ENCODE results near the gene C15orf39.

C15orf39 gene

GRCh38 chr15:75194397-75194796 lies 7.3 kb upstream of the C15orf39 start:
- no peaks in the 10 kb centered on the region for H3K9me3 Mint-ChIP-seq
- peaks cover 0 to 14% of the 10 kb centered on the region in 2 donors for H3K27me3 Mint-ChIP-seq
- no peak overlapping the region for H3K4me3 Mint-ChIP-seq
- no peak for ATAC-seq (replicated peaks)
- no peak for DNase-seq
- H3K36me3 Mint-ChIP-seq (ENCODE audit: insufficient read depth), result peaks cover 7% of the 10 kb centered on the region
- H3K27ac Mint-ChIP-seq, result no peak overlapping the region
- peaks cover 0 to 6% of the 10 kb centered on the region in 2 donors for H3K4me1 Mint-ChIP-seq (ENCODE audit: low read depth in 2 of 2)

- Mint-ChIP-seq H3K27me3 (peaks cover 0 to 14% of the 10 kb centered on the region in 2 donors), H3K4me3 (no peak overlapping the region), H3K36me3 (ENCODE audit: insufficient read depth) (peaks cover 7% of the 10 kb centered on the region), H3K4me1 (ENCODE audit: low read depth in 2 of 2) (peaks cover 0 to 6% of the 10 kb centered on the region in 2 donors), H3K9me3 (no peaks in the 10 kb centered on the region), H3K27ac (no peak overlapping the region)
- DNase-seq (no peak), ATAC-seq (replicated peaks) (no peak)
Measured at GRCh38 chr15:75195122-75195765, 6.4 kb upstream of the C15orf39 start.

DNA sequence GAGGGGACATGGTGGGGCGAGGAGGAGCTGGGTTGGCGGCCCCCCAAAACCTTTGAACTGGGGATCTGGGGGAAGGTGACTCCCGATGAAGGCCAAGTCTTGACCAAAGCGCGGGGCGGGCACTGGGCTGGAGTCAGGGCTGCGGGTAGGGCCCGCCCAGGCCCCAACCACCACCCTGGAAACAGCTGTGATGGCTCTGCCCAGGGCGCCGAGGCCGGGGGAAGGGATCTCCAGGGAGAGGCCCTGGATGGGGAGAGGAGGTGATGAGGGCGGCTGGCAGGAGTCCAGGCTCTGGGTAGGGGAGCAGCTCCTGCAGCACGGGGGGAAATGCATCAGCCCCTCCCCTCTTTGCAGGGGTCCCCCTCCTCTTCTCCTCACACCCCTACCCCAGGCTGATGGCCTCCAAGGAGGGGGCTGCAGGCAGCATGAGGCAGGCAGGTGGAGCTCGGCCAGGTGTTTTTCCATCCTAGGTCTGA lies 5.9 kb upstream of the C15orf39 start:
- Mint-ChIP-seq H3K27me3 (peaks cover 0 to 14% of the 10 kb centered on the region in 2 donors), H3K9me3 (no peaks in the 10 kb centered on the region), H3K36me3 (ENCODE audit: insufficient read depth) (peaks cover 7% of the 10 kb centered on the region), H3K4me3 (no peak overlapping the region), H3K4me1 (ENCODE audit: low read depth in 2 of 2) (peaks cover 1 to 7% of the 10 kb centered on the region in 2 donors), H3K27ac (no peak overlapping the region)
- ATAC-seq (replicated peaks) (no peak), DNase-seq (no peak)

DNA sequence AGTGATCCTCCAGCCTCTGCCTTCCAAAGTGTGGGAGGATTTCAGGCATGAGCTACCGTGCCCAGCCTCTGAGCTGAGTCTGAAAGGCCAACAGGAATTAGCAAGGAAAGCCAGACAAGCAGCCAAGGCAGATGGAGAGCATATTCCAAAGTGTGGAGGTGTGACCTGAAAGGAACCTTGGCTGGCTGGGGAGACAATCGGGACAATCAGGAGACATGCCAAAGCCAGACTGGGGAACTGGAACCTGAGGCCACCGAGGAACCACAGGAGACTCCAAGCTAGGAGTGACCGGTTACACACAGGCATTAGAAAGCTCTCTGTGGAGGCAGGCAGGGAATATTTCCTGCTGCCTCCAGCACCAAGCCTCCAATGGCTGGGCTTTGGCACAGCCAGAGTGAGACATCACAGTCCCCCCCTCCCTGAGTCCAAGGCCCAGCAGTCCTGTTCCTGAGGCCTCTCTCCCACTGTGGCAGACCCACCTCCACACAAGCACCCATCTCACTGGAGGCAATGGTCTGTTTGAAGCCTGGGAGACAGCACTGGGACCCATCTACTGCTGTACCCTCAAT lies 4.5 kb upstream of the C15orf39 start:
- peaks cover 7% of the 10 kb centered on the region for H3K36me3 Mint-ChIP-seq (ENCODE audit: insufficient read depth)
- H3K4me3 Mint-ChIP-seq, result no peak overlapping the region
- peaks cover 0 to 6% of the 10 kb centered on the region in 2 donors for H3K27me3 Mint-ChIP-seq
- H3K4me1 Mint-ChIP-seq (ENCODE audit: low read depth in 2 of 2), result peaks cover 7 to 14% of the 10 kb centered on the region in 2 donors
- ATAC-seq (replicated peaks) (no peak), DNase-seq (no peak)
- no peaks in the 10 kb centered on the region for H3K9me3 Mint-ChIP-seq
- no peak overlapping the region for H3K27ac Mint-ChIP-seq

DNA sequence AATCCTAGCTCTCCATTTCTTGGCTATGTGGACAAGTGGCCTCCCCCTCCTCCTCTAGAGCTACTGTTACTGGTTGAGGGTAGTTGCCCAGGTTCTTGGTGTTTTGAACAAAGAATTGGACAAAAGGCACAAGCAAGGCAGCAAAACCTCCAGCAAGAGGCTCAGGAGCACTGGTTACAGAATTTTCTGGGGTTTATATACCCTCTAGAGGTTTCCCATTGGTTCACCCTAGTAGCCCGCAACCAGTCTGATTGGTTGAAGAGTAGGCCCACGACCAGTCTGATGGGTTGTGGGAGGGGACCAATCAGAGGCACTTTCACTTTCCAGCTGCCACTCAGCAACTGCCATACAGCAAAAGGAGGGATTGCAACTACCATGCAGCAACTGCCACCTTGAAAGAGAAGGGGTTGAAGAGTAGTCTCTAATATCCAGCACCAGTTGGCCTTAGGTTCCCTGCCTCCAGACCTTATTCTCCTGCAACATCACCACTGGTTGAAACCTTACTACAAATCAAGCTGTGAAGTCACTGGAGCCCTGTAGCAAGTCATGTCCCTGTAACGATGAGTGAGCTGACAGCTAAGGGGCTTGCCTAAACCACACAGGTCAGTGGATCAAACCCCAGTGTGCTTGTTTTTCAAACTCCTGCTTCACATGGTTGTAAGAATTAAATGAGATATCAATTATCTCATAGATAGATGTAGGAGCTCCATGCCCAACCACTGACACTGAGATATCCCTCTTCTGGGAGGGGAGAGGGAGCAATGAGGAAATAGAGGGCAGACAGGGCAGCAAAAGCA lies 2.9 kb upstream of the C15orf39 start:
- peaks cover 7% of the 10 kb centered on the region for H3K36me3 Mint-ChIP-seq (ENCODE audit: insufficient read depth)
- no peaks in the 10 kb centered on the region for H3K9me3 Mint-ChIP-seq
- peak in 1 of 3 experiments; percentile 8 for DNase-seq
- peak overlapping the region in 1 of 2 donors; percentile 6 for H3K27ac Mint-ChIP-seq
- no peaks in the 10 kb centered on the region for H3K27me3 Mint-ChIP-seq
- no peak for ATAC-seq (replicated peaks)
- peak overlapping the region in 1 of 2 donors; percentile 37 for H3K4me3 Mint-ChIP-seq
- peaks cover 13 to 20% of the 10 kb centered on the region in 2 donors for H3K4me1 Mint-ChIP-seq (ENCODE audit: low read depth in 2 of 2)

- Mint-ChIP-seq H3K9me3 (no peaks in the 10 kb centered on the region), H3K4me1 (ENCODE audit: low read depth in 2 of 2) (peaks cover 20 to 27% of the 10 kb centered on the region in 2 donors), H3K27me3 (no peaks in the 10 kb centered on the region), H3K27ac (no peak overlapping the region), H3K36me3 (ENCODE audit: insufficient read depth) (peaks cover 7% of the 10 kb centered on the region), H3K4me3 (peak overlapping the region in 1 of 2 donors; percentile 37)
- DNase-seq, result no peak
- ATAC-seq (replicated peaks), result no peak
Measured at GRCh38 chr15:75199357-75199940, 2.2 kb upstream of the C15orf39 start.

DNA sequence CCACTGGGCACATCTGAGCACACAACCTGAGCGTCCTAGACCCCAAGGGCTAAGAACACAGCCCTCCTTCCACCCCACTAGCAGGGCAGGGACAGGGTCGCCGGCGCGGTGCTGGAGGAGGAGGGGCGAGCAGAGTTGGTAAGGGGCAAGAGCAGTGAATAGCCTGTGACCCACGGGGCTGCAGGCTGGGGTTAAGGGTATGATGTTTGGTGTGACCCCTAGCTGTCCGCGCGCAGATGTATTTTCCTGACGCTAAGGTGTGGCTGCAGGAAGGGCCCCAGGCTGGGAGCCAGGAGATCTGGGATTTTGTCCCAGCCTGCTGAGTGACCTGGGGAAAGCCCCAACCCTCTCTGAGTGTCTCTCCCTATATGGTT lies 1.3 kb upstream of the C15orf39 start:
- ATAC-seq (replicated peaks), result no peak
- Mint-ChIP-seq H3K4me3 (peak overlapping the region; percentile 21 to 85), H3K36me3 (ENCODE audit: insufficient read depth) (peaks cover 11% of the 10 kb centered on the region), H3K27ac (no peak overlapping the region), H3K27me3 (no peaks in the 10 kb centered on the region), H3K4me1 (ENCODE audit: low read depth in 2 of 2) (peaks cover 28 to 35% of the 10 kb centered on the region in 2 donors), H3K9me3 (no peaks in the 10 kb centered on the region)
- DNase-seq, result no peak

GRCh38 chr15:75200765-75201615 lies 692 bp upstream of the C15orf39 start:
- H3K36me3 Mint-ChIP-seq (ENCODE audit: insufficient read depth), result peaks cover 11% of the 10 kb centered on the region
- H3K9me3 Mint-ChIP-seq, result no peaks in the 10 kb centered on the region
- H3K4me1 Mint-ChIP-seq (ENCODE audit: low read depth in 2 of 2), result peaks cover 28 to 35% of the 10 kb centered on the region in 2 donors
- peak overlapping the region; percentile 88 to 90 for H3K27ac Mint-ChIP-seq
- ATAC-seq (replicated peaks), result no peak
- peak in 1 of 3 experiments; percentile 7 for DNase-seq
- H3K27me3 Mint-ChIP-seq, result no peaks in the 10 kb centered on the region
- peak overlapping the region; percentile 85 to 92 for H3K4me3 Mint-ChIP-seq

DNA sequence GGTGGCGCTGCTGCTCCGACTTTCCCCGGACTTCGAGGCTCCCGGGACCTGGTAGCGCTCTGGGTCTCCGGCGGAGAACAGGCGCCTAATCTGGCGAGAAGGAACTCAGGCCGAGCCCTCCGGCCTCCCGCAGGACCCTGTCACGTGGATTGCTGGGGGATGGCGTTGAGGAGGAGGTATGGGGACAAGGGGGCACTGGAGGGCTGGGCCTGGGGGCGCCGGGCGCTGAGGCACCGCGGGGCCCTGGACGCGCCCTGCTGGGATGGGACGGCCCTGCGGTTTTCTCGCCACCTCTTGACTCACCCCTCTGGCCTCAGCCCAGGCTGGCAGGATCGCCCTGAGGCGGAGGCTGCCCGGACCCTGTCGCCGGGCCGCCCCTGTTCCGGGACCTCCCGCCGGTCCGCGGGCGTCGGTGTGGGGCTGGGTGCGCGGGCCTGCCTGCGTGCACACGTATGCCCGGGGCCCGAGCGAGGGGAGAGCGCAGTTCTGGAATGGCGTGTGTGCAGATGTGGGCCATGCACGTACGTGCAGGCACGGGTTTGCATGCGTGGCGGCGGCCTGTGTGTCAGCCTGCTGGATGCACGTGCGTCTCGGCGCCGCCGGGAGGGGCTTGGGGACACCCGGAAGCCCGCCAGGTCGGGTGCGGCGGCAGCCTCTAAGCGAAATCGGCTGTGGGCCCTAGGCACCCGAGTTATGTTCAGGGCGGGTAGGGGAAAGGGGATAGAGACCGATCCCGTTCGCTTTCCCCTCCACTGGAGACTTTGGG lies 752 bp downstream of the C15orf39 start:
- Mint-ChIP-seq H3K36me3 (ENCODE audit: insufficient read depth) (peaks cover 8% of the 10 kb centered on the region), H3K4me3 (peak overlapping the region; percentile 85 to 92), H3K27ac (peak overlapping the region; percentile 88 to 90), H3K9me3 (no peaks in the 10 kb centered on the region), H3K27me3 (no peaks in the 10 kb centered on the region), H3K4me1 (ENCODE audit: low read depth in 2 of 2) (peaks cover 28 to 37% of the 10 kb centered on the region in 2 donors)
- ATAC-seq (replicated peaks) (peak; percentile 72), DNase-seq (peak; percentile 81 to 85 (median 84))

DNA sequence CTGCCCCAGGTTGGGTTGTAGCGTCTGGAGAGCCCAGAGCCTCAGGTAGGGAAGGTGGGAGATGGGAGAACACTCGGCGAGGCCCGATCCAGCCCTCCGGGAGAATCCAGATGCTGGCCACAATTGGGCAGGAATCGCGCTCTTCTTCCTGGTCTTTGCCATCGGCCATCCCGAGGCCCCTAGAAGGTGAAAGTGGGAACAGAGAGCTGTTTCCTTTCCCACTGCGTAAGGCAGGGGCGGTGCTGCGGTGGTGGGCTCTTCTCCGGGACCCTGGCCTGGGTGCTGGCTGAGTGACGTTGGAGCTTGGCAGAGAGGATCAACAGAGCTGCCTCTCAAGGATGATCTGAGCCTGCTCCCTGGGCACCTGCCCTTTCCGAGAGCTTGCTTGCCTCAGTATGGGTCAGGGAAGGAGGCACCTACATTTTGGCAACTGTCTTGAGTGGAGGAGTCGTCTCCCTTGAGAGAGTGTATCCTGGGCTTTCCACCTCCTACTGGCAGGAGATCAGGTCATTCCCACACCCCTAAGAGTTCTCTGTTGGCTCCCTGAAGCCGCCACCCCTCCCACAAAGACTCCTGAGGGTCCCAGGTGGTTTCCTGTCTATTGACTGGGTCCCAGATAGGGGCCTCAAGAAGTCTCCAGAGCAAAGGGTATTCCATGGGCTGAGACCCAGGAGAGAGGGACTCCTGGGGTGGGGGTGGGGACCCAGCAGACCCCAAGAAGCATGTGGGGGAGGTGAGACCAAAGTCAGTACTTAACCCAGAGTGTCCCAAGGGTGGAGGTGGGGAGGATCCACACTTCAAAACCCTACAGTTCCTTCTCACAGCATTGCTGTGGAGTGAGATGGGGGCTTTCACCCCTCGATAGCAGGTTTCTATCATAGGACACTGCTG lies 1.6 kb downstream of the C15orf39 start:
- DNase-seq, result no peak

GRCh38 chr15:75203908-75204263 lies 2.2 kb downstream of the C15orf39 start:
- peak overlapping the region; percentile 88 to 90 for H3K27ac Mint-ChIP-seq
- H3K27me3 Mint-ChIP-seq, result no peaks in the 10 kb centered on the region
- DNase-seq (no peak), ATAC-seq (replicated peaks) (no peak)
- H3K9me3 Mint-ChIP-seq, result no peaks in the 10 kb centered on the region
- peaks cover 28 to 37% of the 10 kb centered on the region in 2 donors for H3K4me1 Mint-ChIP-seq (ENCODE audit: low read depth in 2 of 2)
- peak overlapping the region; percentile 85 to 92 for H3K4me3 Mint-ChIP-seq
- peaks cover 11% of the 10 kb centered on the region for H3K36me3 Mint-ChIP-seq (ENCODE audit: insufficient read depth)

More for the DNA sequence above, 1.6 kb downstream of the C15orf39 start:
- Mint-ChIP-seq H3K36me3 (ENCODE audit: insufficient read depth) (peaks cover 10% of the 10 kb centered on the region), H3K4me3 (peak overlapping the region; percentile 85 to 92), H3K27me3 (no peaks in the 10 kb centered on the region), H3K9me3 (no peaks in the 10 kb centered on the region), H3K27ac (peak overlapping the region; percentile 88 to 90), H3K4me1 (ENCODE audit: low read depth in 2 of 2) (peaks cover 28 to 37% of the 10 kb centered on the region in 2 donors)
- no peak for ATAC-seq (replicated peaks)

Measured in effector memory CD8-positive, alpha-beta T cell (primary cell).